IMR-90 (cell line): ENCODE results near the gene FOXN4. TPM values are rescaled to one million over a fixed set of nuclear protein-coding genes. Genes with fewer than 3 reads are reported as not detected.

Experiments
- ATAC-seq: fragments of 200-7000 bp; cut with Tn5 transposase; 2 replicates; pipeline ENCODE4 v1.9.1; 2020; ENCODE audit warnings: low read depth, mild to moderate bottlenecking, moderate library complexity
- BruUV-seq: library from RNA; stranded (reverse); fragments of 400-500 nt; replicated peaks from 2 replicates; lab custom pipeline; 2021; lab: Mats Ljungman, UMichigan
- CTCF ChIA-PET: fragments of 300-600 bp; formaldehyde crosslinking; extraction: SDS; loops from one replicate; lab custom pipeline; 2021; ENCODE audit warnings: antibody characterized with exemption; lab: Yijun Ruan, JAX
- POLR2A ChIA-PET: fragments of 300-600 bp; sonication (Branson Sonifier 250); formaldehyde crosslinking; loops from one replicate; lab custom pipeline; 2022; ENCODE audit warnings: antibody characterized with exemption; ENCODE audit not compliant: unreplicated experiment; lab: Charles Lee
- DNase-seq: peaks from one replicate; pipeline ENCODE4 v3.0.0; 2013
- H2AFZ ChIP-seq: replicated peaks from 2 replicates; pipeline ENCODE3; 2013; ENCODE audit warnings: low read length, mild to moderate bottlenecking; ENCODE audit not compliant: poor library complexity
- H2AK5ac ChIP-seq: 2 replicates; pipeline ENCODE4 v1.6.1; 2013; ENCODE audit warnings: low read depth, low read length, inconsistent platforms
- H2AK9ac ChIP-seq: replicated peaks from 2 replicates; pipeline ENCODE3; 2013; ENCODE audit warnings: mild to moderate bottlenecking, low read depth, low read length, moderate library complexity; ENCODE audit not compliant: poor library complexity
- H2BK120ac ChIP-seq: 2 replicates; pipeline ENCODE4 v1.6.1; 2013; ENCODE audit warnings: low read depth, low read length, inconsistent platforms
- H2BK15ac ChIP-seq: 3 replicates; pipeline ENCODE4 v1.6.1; 2013; ENCODE audit warnings: low read depth, low read length, inconsistent platforms
- H2BK20ac ChIP-seq: 2 replicates; pipeline ENCODE4 v1.6.1; 2013; ENCODE audit warnings: low read depth, mild to moderate bottlenecking, inconsistent platforms, low read length, moderate library complexity
- H2BK5ac ChIP-seq: 2 replicates; pipeline ENCODE4 v1.6.1; 2013; ENCODE audit warnings: mild to moderate bottlenecking, low read depth, low read length, inconsistent platforms; ENCODE audit not compliant: poor library complexity, severe bottlenecking
- H3K14ac ChIP-seq: replicated peaks from 2 replicates; pipeline ENCODE4 v1.6.1; 2013; ENCODE audit warnings: low read depth, low read length, inconsistent platforms
- H3K18ac ChIP-seq: 2 replicates; pipeline ENCODE4 v1.6.1; 2013; ENCODE audit warnings: low read depth, low read length, control low read depth
- H3K23ac ChIP-seq: 2 replicates; pipeline ENCODE4 v1.6.1; 2013; ENCODE audit warnings: low read depth, low read length, inconsistent platforms
- H3K27ac ChIP-seq: 2 replicates; pipeline ENCODE4 v1.5.1; 2013; ENCODE audit warnings: mild to moderate bottlenecking, control low read depth, low read length; ENCODE audit not compliant: insufficient read depth
- H3K27me3 ChIP-seq: 2 replicates; pipeline ENCODE4 v1.6.1; 2013; ENCODE audit warnings: low read length; ENCODE audit not compliant: control insufficient read depth, insufficient read depth
- H3K36me3 ChIP-seq: 2 replicates; pipeline ENCODE4 v1.6.1; 2013; ENCODE audit warnings: low read length, mixed read lengths; ENCODE audit not compliant: control insufficient read depth, insufficient read depth
- H3K4ac ChIP-seq: 2 replicates; pipeline ENCODE4 v1.6.1; 2013; ENCODE audit warnings: low read depth, low read length, inconsistent platforms
- H3K4me1 ChIP-seq: 2 replicates; pipeline ENCODE4 v1.6.1; 2013; ENCODE audit warnings: low read length, mixed read lengths; ENCODE audit not compliant: control insufficient read depth, insufficient read depth
- H3K4me2 ChIP-seq: 2 replicates; pipeline ENCODE4 v1.6.1; 2013; ENCODE audit warnings: low read depth, mild to moderate bottlenecking, control low read depth, low read length, moderate library complexity
- H3K4me3 ChIP-seq: 2 replicates; pipeline ENCODE4 v1.5.1; 2013; ENCODE audit warnings: low read depth, mild to moderate bottlenecking, control low read depth, low read length, moderate library complexity; ENCODE audit not compliant: insufficient read depth
- H3K56ac ChIP-seq: 2 replicates; pipeline ENCODE4 v1.6.1; 2013; ENCODE audit warnings: low read length, inconsistent platforms; ENCODE audit not compliant: insufficient read depth; ENCODE audit errors: extremely low read depth
- H3K79me1 ChIP-seq, 2 experiments: 2 replicates each; pipeline ENCODE4 v1.6.1; 2013; ENCODE audit warnings: low read length in 2 of 2, inconsistent platforms in 1 of 2, low read depth in 1 of 2
- H3K9ac ChIP-seq: 2 replicates; pipeline ENCODE4 v1.6.1; 2013; ENCODE audit warnings: low read depth, low read length, control low read depth
- H3K9me1 ChIP-seq: 2 replicates; pipeline ENCODE4 v1.6.1; 2013; ENCODE audit warnings: low read length, inconsistent platforms; ENCODE audit not compliant: insufficient read depth
- H3K9me3 ChIP-seq: 2 replicates; pipeline ENCODE4 v1.6.1; 2013; ENCODE audit warnings: low read length; ENCODE audit not compliant: control insufficient read depth, insufficient read depth
- H4K20me1 ChIP-seq: 2 replicates; pipeline ENCODE4 v1.6.1; 2013; ENCODE audit warnings: low read length, inconsistent platforms; ENCODE audit not compliant: insufficient read depth
- H4K5ac ChIP-seq: 2 replicates; pipeline ENCODE4 v1.6.1; 2013; ENCODE audit warnings: mild to moderate bottlenecking, low read depth, low read length, control low read depth
- H4K8ac ChIP-seq, 2 experiments: 2 replicates each; pipeline ENCODE4 v1.6.1; 2013; ENCODE audit warnings: low read depth in 2 of 2, low read length in 2 of 2, control low read depth in 1 of 2, inconsistent platforms in 1 of 2
- H4K91ac ChIP-seq: 2 replicates; pipeline ENCODE4 v1.6.1; 2013; ENCODE audit warnings: low read depth, low read length, inconsistent platforms; ENCODE audit not compliant: insufficient read depth
- BHLHE40 ChIP-seq: fragments of 150-350 bp; IDR thresholded peaks from 2 replicates; pipeline ENCODE4 v1.6.1; 2016; ENCODE audit warnings: mild to moderate bottlenecking, low read depth, low read length
- CEBPB ChIP-seq: IDR thresholded peaks from 2 replicates; pipeline ENCODE4 v1.6.1; 2012; ENCODE audit warnings: low read depth, low read length, improper control_type of control experiment
- CHD1 ChIP-seq: IDR thresholded peaks from 2 replicates; pipeline ENCODE4 v1.6.1; 2012; ENCODE audit warnings: low read depth, low read length, improper control_type of control experiment
- MAZ ChIP-seq: IDR thresholded peaks from 2 replicates; pipeline ENCODE4 v1.6.1; 2012; ENCODE audit warnings: low read depth, mild to moderate bottlenecking, low read length, improper control_type of control experiment, moderate library complexity, borderline replicate concordance
- MXI1 ChIP-seq: IDR thresholded peaks from 2 replicates; pipeline ENCODE4 v1.6.1; 2012; ENCODE audit warnings: low read depth, mild to moderate bottlenecking, low read length, moderate library complexity, borderline replicate concordance
- NFE2L2 ChIP-seq: fragments of 150-350 bp; IDR thresholded peaks from 2 replicates; pipeline ENCODE4 v1.6.1; 2016; ENCODE audit warnings: low read depth, mild to moderate bottlenecking, low read length
- SMC3 ChIP-seq: fragments of 150-350 bp; IDR thresholded peaks from 2 replicates; pipeline ENCODE4 v1.6.1; 2016; ENCODE audit warnings: low read depth, mild to moderate bottlenecking, antibody characterized with exemption, low read length, moderate library complexity
- WGBS, 2 experiments: methylation state at CpG; one replicate each; pipeline versions ENCODE4 v1.1.5 to v1.1.7; 2013; ENCODE audit warnings: missing lambda C conversion rate in 2 of 2; ENCODE audit not compliant: insufficient read length in 1 of 2; ENCODE audit errors: extremely low coverage in 2 of 2; 5-methylcytosine and 5-hydroxymethylcytosine counted together
- dilution Hi-C: fragments of 300-500 bp; cut with HindIII; formaldehyde crosslinking; loops from one replicate; pipeline ENCODE4 v1.14.3; 2018; ENCODE audit warnings: low sequenced_read_pairs; ENCODE audit not compliant: unreplicated experiment
- in situ Hi-C: fragments of 300-500 bp; cut with MboI; formaldehyde crosslinking; loops from 3 replicates; pipeline ENCODE4 v1.14.3; 2019; ENCODE audit warnings: low sequenced_read_pairs, inconsistent platforms, mixed read lengths
- intact Hi-C: fragments of 100-400 bp; cut with micrococcal nuclease; formaldehyde crosslinking; loops from 2 replicates; pipeline ENCODE4 v1.10.0; 2022
- polyA plus RNA-seq, 3 experiments: library from polyadenylated mRNA; depleted of rRNA; stranded (reverse); fragments of >200 nt; gene quantifications; 2 replicates each; pipeline ENCODE4 v1.2.3, GENCODE V29; 2012; ENCODE audit warnings: low replicate concordance in 1 of 3
- total RNA-seq: library from RNA; depleted of rRNA; stranded (reverse); fragments of >200 nt; gene quantifications from 2 replicates; pipeline ENCODE4 v1.2.3, GENCODE V29; 2012
- TF ChIP-seq, protein P1 (sequence below): fragments of 150-350 bp; IDR thresholded peaks from 2 replicates; pipeline ENCODE4 v1.6.1; 2016; ENCODE audit warnings: low read depth, mild to moderate bottlenecking, low read length, moderate library complexity, borderline replicate concordance
- TF ChIP-seq, protein P2 (sequence below): fragments of 150-350 bp; IDR thresholded peaks from 2 replicates; pipeline ENCODE4 v1.6.1; 2017; ENCODE audit warnings: mild to moderate bottlenecking, antibody characterized with exemption, low read length, low read depth

FOXN4 gene
- total and polyA plus RNA-seq, 2 of the 4 experiments (the other 2 are of a cell fraction) = not detected

GRCh38 chr12:109291117-109291516 lies 18.0 kb downstream of the FOXN4 start:
- H3K9me1 ChIP-seq = no peaks in the 10 kb centered on the region
- H3K14ac ChIP-seq = no peak overlapping the region
- no peaks in the 10 kb centered on the region for H3K36me3 ChIP-seq
- H2AFZ ChIP-seq = peak overlapping the region; percentile 49
- H3K27me3 ChIP-seq = peaks cover 11% of the 10 kb centered on the region; the same call in 1 of the 2 replicates
- intact Hi-C loops = no loop called here
- no peak overlapping the region for H3K9ac ChIP-seq
- no peaks in the 10 kb centered on the region for H3K4me1 ChIP-seq
- H4K5ac ChIP-seq = no peak overlapping the region
- H4K8ac ChIP-seq = no peak overlapping the region
- H2AK9ac ChIP-seq = no peak overlapping the region
- H2AK5ac ChIP-seq = no peak overlapping the region
- no TSS peak for BruUV-seq
- no peaks in the 10 kb centered on the region for H4K20me1 ChIP-seq
- TF ChIP-seq BHLHE40 = no peak
- no peak for TF ChIP-seq MAZ
- TF ChIP-seq, protein P1, sequence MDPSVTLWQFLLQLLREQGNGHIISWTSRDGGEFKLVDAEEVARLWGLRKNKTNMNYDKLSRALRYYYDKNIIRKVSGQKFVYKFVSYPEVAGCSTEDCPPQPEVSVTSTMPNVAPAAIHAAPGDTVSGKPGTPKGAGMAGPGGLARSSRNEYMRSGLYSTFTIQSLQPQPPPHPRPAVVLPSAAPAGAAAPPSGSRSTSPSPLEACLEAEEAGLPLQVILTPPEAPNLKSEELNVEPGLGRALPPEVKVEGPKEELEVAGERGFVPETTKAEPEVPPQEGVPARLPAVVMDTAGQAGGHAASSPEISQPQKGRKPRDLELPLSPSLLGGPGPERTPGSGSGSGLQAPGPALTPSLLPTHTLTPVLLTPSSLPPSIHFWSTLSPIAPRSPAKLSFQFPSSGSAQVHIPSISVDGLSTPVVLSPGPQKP = no peak
- TF ChIP-seq CEBPB = no peak
- TF ChIP-seq SMC3 = no peak
- no peak for TF ChIP-seq MXI1
- TF ChIP-seq NFE2L2 = no peak
- no peak for TF ChIP-seq CHD1
- TF ChIP-seq, protein P2, sequence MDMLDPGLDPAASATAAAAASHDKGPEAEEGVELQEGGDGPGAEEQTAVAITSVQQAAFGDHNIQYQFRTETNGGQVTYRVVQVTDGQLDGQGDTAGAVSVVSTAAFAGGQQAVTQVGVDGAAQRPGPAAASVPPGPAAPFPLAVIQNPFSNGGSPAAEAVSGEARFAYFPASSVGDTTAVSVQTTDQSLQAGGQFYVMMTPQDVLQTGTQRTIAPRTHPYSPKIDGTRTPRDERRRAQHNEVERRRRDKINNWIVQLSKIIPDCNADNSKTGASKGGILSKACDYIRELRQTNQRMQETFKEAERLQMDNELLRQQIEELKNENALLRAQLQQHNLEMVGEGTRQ = no peak
- WGBS, 2 experiments = 78% methylated on average over 4 of the region's 15 CpGs; no CpG with 5 or more reads in 1 of the 2 experiments
- CTCF ChIA-PET = no interaction called here
- H3K23ac ChIP-seq = no peak overlapping the region
- no peak overlapping the region for H4K91ac ChIP-seq
- no peaks in the 10 kb centered on the region for H3K9me3 ChIP-seq
- H3K79me1 ChIP-seq = no peaks in the 10 kb centered on the region
- POLR2A ChIA-PET = no interaction called here
- DNase-seq (no peak), ATAC-seq (no peak)
- H3K4me3 ChIP-seq = no peak overlapping the region
- in situ Hi-C loops = no loop called here
- no peak overlapping the region for H3K56ac ChIP-seq
- H2BK5ac ChIP-seq = no peak overlapping the region
- H3K4me2 ChIP-seq = no peak overlapping the region; the same call in 1 of the 2 replicates
- no peak overlapping the region for H3K27ac ChIP-seq
- H3K18ac ChIP-seq = no peak overlapping the region
- dilution Hi-C loops = no loop called here
- no peak overlapping the region for H2BK15ac ChIP-seq
- H2BK20ac ChIP-seq = no peak overlapping the region
- no peak overlapping the region for H2BK120ac ChIP-seq
- H3K4ac ChIP-seq = no peak overlapping the region
